AG04449 (cell line): ENCODE measurements around the gene SPINK4.

Experiments
- CTCF ChIA-PET: fragments of 350-600 bp; formaldehyde crosslinking; extraction: SDS; loops from one replicate; lab custom pipeline; 2021; ENCODE audit warnings: antibody characterized with exemption; lab: Yijun Ruan, JAX
- POLR2A ChIA-PET: fragments of 400-600, 350-600 bp; formaldehyde crosslinking; extraction: SDS; loops from one replicate; lab custom pipeline; 2020; ENCODE audit warnings: antibody characterized with exemption, inconsistent platforms; lab: Yijun Ruan, JAX
- DNase-seq: peaks from one replicate; pipeline ENCODE4 v3.0.0-alpha.2; 2010; ENCODE audit warnings: low read depth, low spot score
- H3K4me3 ChIP-seq: 2 replicates; pipeline ENCODE4 v1.5.1; 2011; ENCODE audit warnings: low read depth, mild to moderate bottlenecking, control low read depth, low read length
- CTCF ChIP-seq: IDR thresholded peaks from one replicate; pipeline ENCODE4 v1.5.1; 2011; ENCODE audit warnings: mild to moderate bottlenecking, moderate library complexity, low read length, control low read depth, inconsistent platforms; ENCODE audit not compliant: insufficient read depth; ENCODE audit errors: missing control alignments

SPINK4 gene

GRCh38 chr9:33289936-33290246 is 49.9 kb downstream of the SPINK4 start:
- no peak for DNase-seq
- ChIA-PET CTCF (interaction anchor here (0.7 to 2.1 kb wide), 6 partner anchors 11 to 227 kb away, joined by 3 to 10 read pairs (median 4); no protein-coding TSS in a partner anchor), POLR2A (interaction anchor here (0.6 to 1.6 kb wide), 11 partner anchors 25 to 265 kb away, joined by 3 to 11 read pairs (median 4); partner anchors contain the start of genes BAG1, CHMP5, DNAJA1 and NOL6)
- no peak for TF ChIP-seq CTCF
- peak overlapping the region; percentile 97 for H3K4me3 ChIP-seq

GRCh38 chr9:33290247-33291030 is 50.5 kb downstream of the SPINK4 start, which contains the start of gene NFX1:
Gene NFX1 (plus strand): TSS chr9:33290516. CDS start chr9:33290573, 57 bp downstream.
- CTCF ChIA-PET, result interaction anchor here (0.7 to 2.1 kb wide), 6 partner anchors 11 to 227 kb away, joined by 3 to 10 read pairs (median 4); no protein-coding TSS in a partner anchor
- DNase-seq, result peak; percentile 92
- POLR2A ChIA-PET, result interaction anchor here (0.6 to 1.6 kb wide), 11 partner anchors 26 to 266 kb away, joined by 3 to 11 read pairs (median 4); partner anchors contain the start of genes BAG1, CHMP5, DNAJA1 and NOL6
- TF ChIP-seq CTCF, result no peak
- H3K4me3 ChIP-seq, result peak within 1 kb of the TSS; percentile 97

- TF ChIP-seq CTCF, result no peak
- no peak for DNase-seq
- H3K4me3 ChIP-seq, result peak overlapping the region; percentile 97
- ChIA-PET CTCF (interaction anchor here (2.1 kb wide), 1 partner anchor 162 kb away, joined by 4 read pairs; no protein-coding TSS in a partner anchor), POLR2A (interaction anchor here (1.2 to 1.6 kb wide), 4 partner anchors 30 to 266 kb away, joined by 3 to 11 read pairs (median 6); partner anchors contain the start of genes DNAJA1 and NOL6)
These were observed 51.0 kb downstream of the SPINK4 start for GRCh38 chr9:33291031-33291397.

- no peak for DNase-seq
- CTCF ChIA-PET, result interaction anchor here (2.1 kb wide), 1 partner anchor 161 kb away, joined by 4 read pairs; no protein-coding TSS in a partner anchor
- POLR2A ChIA-PET, result no interaction called here
- H3K4me3 ChIP-seq, result no peak overlapping the region
- no peak for TF ChIP-seq CTCF
These were observed 51.9 kb downstream of the SPINK4 start for GRCh38 chr9:33291901-33292300.

- CTCF ChIA-PET, result no interaction called here
- no peak for TF ChIP-seq CTCF
- no peak for DNase-seq
- POLR2A ChIA-PET, result no interaction called here
- H3K4me3 ChIP-seq, result no peak overlapping the region
These were observed 53.8 kb downstream of the SPINK4 start for GRCh38 chr9:33293782-33294181.
